ENCODE data around the gene PIGL. TPM values are rescaled to one million over a fixed set of nuclear protein-coding genes. Genes with fewer than 3 reads are reported as not detected.

Gene PIGL
- total and polyA plus RNA-seq, 2 of the 4 experiments (the other 2 are of a cell fraction): 17.9 to 29.5 TPM

GRCh38 chr17:16351831-16352230 lies 134.8 kb downstream of the PIGL start:
- no peak overlapping the region for H2AK5ac ChIP-seq (ENCODE audit: low read depth, low read length)
- no CpG with 5 or more reads among the region's 10 CpGs for WGBS, 2 experiments (ENCODE audit: extremely low coverage in 2 of 2, insufficient read length in 1 of 2)
- H3K4me1 ChIP-seq (ENCODE audit: control insufficient read depth, insufficient read depth, low read length): 0 out of 2 replicates have a peak, but pooled peaks cover 2% of the 10 kb centered on the region
- no peak for TF ChIP-seq MAZ (IDR thresholded peaks at IDR 0.05; ENCODE audit: borderline replicate concordance, low read depth, low read length)
- TF ChIP-seq RAD21 (IDR thresholded peaks at IDR 0.05; ENCODE audit: low read length): no peak
- peak; percentile 83 for TF ChIP-seq CEBPB (IDR thresholded peaks at IDR 0.05; ENCODE audit: low read depth, low read length)
- H2AFZ ChIP-seq (replicated peaks; ENCODE audit: low read length, poor library complexity): peak overlapping the region; percentile 98
- H3K4me2 ChIP-seq (ENCODE audit: low read depth, low read length): peak overlapping the region; percentile 80
- no peak overlapping the region for H2BK5ac ChIP-seq (ENCODE audit: low read depth, low read length, poor library complexity, severe bottlenecking)
- H4K91ac ChIP-seq (ENCODE audit: insufficient read depth, low read depth, low read length): no peak overlapping the region
- dilution Hi-C loops (cut with HindIII; ENCODE audit: low sequenced_read_pairs, unreplicated experiment): no loop called here
- H3K9ac ChIP-seq (ENCODE audit: low read depth, low read length): peak overlapping the region; percentile 39
- H2BK15ac ChIP-seq (ENCODE audit: low read depth, low read length): no peak overlapping the region
- H3K56ac ChIP-seq (ENCODE audit: extremely low read depth, insufficient read depth, low read length): peak overlapping the region; percentile 20; the same call in 1 of the 2 replicates
- no peak overlapping the region for H4K5ac ChIP-seq (ENCODE audit: low read depth, low read length)
- no TSS peak for BruUV-seq (replicated peaks)
- 0 out of 2 replicates have a peak overlapping the region, but pooled peaks have one; percentile 1 for H3K4ac ChIP-seq (ENCODE audit: low read depth, low read length)
- H3K14ac ChIP-seq (replicated peaks; ENCODE audit: low read depth, low read length): 0 out of 2 replicates have a peak overlapping the region, but pooled peaks have one; percentile 12
- H3K4me3 ChIP-seq (ENCODE audit: insufficient read depth, low read depth, low read length): peak overlapping the region; percentile 73
- no peak overlapping the region for H3K18ac ChIP-seq (ENCODE audit: low read depth, low read length)
- ChIA-PET CTCF (interaction anchor here (2.3 kb wide), 1 partner anchor 12 kb away, joined by 19 read pairs; no protein-coding TSS in a partner anchor), POLR2A (ENCODE audit: unreplicated experiment) (interaction anchor here (0.7 kb wide), 1 partner anchor 29 kb away, joined by 4 read pairs; the partner anchor contains the start of gene UBB)
- H3K27me3 ChIP-seq (ENCODE audit: control insufficient read depth, insufficient read depth, low read length): no peaks in the 10 kb centered on the region
- H3K9me1 ChIP-seq (ENCODE audit: insufficient read depth, low read length): peaks cover 3% of the 10 kb centered on the region; the same call in 1 of the 2 replicates
- peaks cover 6 to 18% of the 10 kb centered on the region in 2 experiments; a peak in 3 of 4 replicates for H3K79me1 ChIP-seq (ENCODE audit: low read depth in 1 of 2, low read length in 2 of 2)
- intact Hi-C loops (cut with micrococcal nuclease): loop anchor here (5.0 kb wide), 2 partner anchors 65 to 135 kb away; partner anchors contain the start of genes NCOR1 and PIGL
- peak overlapping the region in 1 of 2 experiments; percentile 49; a peak in 2 of 4 replicates for H4K8ac ChIP-seq (ENCODE audit: low read depth in 2 of 2, low read length in 2 of 2)
- in situ Hi-C loops (cut with MboI; ENCODE audit: low sequenced_read_pairs): no loop called here
- peaks cover 9% of the 10 kb centered on the region for H3K36me3 ChIP-seq (ENCODE audit: control insufficient read depth, insufficient read depth, low read length)
- no peak overlapping the region for H2AK9ac ChIP-seq (replicated peaks; ENCODE audit: low read depth, low read length, poor library complexity)
- no peaks in the 10 kb centered on the region for H3K9me3 ChIP-seq (ENCODE audit: control insufficient read depth, insufficient read depth, low read length)
- peak overlapping the region; percentile 33; the same call in 1 of the 2 replicates for H3K23ac ChIP-seq (ENCODE audit: low read depth, low read length)
- peak overlapping the region; percentile 33 for H3K27ac ChIP-seq (ENCODE audit: insufficient read depth, low read length)
- peak; percentile 7; the same call in 1 of the 2 replicates for ATAC-seq (ENCODE audit: low read depth)
- DNase-seq: peak; percentile 75
- H2BK120ac ChIP-seq (ENCODE audit: low read depth, low read length): no peak overlapping the region
- no peaks in the 10 kb centered on the region for H4K20me1 ChIP-seq (ENCODE audit: insufficient read depth, low read length)
- no peak overlapping the region for H2BK20ac ChIP-seq (ENCODE audit: low read depth, low read length)
